Measurements from ENCODE around the gene C12orf56.
A peak's percentile ranks its signal among the peaks of the same experiment; 100 is the strongest.

Gene C12orf56, protein sequence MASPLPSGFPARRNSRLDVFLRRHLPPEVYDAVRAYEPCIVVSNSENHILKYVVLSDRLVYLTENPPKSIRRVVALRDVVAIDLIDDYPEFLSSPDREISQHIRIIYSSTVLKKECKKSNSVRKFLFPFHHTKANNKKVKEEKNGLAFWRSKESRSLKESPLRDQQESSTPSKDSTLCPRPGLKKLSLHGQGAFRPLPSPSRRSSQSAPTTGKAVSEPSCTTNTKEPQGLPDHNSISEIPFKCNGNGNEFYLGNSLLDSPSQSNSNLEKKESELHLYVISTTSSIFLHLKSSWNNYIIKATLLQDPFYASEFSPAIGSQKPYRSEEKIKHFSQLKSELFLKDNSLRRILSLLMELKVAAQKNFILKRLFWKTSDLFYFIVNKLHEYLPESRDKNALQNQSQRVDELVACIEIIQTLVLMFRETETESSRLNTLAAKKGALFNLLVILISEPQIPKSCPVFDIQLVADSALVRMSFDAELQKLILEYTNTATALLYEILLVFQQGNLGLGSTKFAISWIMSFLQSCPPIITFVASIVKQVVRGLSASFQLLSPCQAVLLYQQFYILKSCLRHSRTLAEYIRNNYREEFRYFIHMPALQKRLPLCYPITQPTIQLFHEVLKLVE

DNA sequence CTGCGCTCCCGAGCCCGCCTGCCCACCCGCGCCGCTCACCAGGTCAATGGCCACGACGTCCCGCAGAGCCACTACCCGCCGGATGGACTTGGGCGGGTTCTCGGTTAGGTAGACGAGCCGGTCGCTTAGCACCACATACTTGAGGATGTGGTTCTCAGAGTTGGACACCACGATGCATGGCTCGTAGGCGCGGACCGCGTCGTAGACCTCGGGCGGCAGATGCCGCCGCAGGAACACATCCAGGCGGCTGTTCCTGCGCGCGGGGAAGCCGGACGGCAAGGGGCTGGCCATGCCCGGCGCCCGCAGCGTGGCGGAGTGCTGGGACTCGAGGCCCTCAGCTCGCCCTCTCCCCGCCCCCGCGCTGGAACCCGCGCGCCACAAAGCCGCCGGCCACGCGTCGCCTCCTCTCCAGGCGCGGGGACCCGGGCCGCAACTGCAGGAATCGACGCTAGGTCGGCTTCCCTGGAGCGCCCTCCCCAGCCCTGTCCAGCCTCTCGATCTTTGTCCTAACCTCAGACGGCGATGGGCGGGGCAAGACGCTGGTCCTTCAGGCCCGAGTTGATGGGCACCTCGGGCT lies at the start of gene C12orf56:
TSS of gene C12orf56 (minus strand) at position 484 of the 577 bp plus-strand sequence. CDS start at position 291, 193 bp downstream.
- no peak for DNase-seq

- no peak for DNase-seq
These were observed 49.5 kb upstream of the C12orf56 start for GRCh38 chr12:64440100-64440499.

DNA sequence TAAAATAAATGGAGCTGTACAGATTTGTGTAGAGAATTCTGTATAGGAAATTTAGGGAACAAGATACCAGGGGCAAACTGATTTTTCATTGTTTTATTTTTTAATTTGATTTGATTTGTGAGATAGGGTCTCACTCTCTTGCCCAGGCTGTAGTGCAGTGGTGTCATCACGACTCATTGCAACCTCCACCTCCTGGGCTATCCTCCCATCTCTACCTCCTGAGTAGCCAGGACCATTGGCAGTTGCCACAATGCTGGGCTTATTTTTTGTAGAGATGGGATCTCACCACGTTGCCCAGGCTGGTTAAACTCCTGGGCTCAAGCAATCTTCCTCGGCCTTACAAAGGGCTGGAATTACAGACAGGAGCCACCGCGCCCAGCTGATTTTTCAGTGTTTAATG lies 43.4 kb upstream of the C12orf56 start:
- no peak for DNase-seq

- no peak for DNase-seq
These were observed 41.2 kb upstream of the C12orf56 start for GRCh38 chr12:64431791-64432190.

- DNase-seq, result no peak
These were observed 40.3 kb upstream of the C12orf56 start for GRCh38 chr12:64430886-64431285.

DNA sequence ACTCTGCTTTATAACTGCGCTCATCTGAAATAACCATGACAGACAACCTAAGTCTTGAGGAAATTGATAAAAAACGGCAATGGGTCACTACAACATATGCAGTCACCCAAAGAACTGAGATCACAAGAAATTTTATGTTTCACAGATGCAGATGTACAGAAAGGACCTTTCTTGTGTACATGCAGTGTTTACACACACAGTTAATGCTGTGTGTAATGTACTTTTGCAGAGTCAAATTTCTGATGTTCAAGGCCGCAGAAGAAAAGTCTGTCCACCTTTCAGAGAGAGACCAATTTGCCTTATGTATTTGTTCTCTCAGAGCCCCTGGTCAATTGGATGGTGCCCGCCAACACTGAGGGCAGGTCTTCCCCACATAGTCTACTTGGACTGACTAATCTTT lies 38.4 kb upstream of the C12orf56 start:
- no peak for DNase-seq

GRCh38 chr12:64427988-64428387 lies 37.4 kb upstream of the C12orf56 start:
- no peak for DNase-seq

DNA sequence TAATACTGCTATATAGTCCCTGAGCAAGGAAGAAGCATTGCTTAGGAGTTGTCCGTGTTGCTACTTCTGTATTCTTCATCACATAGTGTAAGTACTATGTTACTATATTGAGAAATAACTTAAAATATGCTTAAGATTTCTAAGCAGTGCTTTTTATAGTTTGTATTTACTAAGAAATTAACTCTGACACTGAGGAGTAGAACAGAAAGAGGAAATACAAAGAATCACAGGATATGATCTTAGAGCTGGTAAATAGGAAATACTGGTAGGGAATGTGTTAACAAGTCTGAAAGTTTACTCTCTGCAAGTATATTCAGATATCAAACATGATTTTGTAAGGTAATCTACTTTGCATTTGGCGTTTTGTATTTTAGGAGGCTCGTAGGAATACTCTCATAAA lies 29.1 kb upstream of the C12orf56 start:
- DNase-seq, result no peak

DNA sequence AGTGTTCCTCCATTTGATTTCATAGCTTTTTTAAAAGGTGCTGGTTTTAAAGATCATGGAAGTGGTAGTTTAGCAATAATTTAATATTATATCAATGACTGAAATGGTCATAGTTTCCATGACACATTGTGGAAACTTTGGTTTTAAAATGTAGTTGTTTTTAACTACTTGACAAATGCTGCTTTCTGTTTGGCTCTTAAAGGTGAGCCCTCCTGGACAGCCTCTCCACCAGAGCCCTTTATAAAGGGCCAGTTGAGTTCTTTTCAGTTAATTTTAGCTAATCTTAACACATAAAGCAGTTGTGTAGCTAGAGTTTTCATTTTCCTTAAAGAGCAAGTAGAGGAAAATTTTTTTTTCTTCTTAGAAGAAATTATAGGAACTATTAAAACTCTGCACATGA lies 27.7 kb upstream of the C12orf56 start:
- DNase-seq, result no peak

DNA sequence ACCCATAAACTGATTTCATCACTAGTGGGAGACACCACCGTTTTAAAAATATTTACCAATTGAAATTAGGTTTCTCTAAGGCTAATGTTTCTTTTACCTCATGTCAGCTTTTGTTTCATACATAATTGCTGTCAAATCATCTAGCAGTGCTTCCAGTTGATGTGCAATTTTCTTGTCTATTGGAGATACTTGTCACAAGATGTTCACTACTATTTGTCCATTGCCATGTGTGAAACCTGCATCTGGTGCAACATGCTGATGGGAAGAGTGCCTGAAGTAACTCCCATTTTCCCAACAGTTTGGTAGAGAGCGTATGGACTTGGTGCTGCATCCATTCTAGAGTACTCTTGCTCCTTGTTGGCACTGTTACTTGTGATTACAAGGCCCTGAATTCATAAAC lies 23.3 kb upstream of the C12orf56 start:
- DNase-seq, result no peak

DNA sequence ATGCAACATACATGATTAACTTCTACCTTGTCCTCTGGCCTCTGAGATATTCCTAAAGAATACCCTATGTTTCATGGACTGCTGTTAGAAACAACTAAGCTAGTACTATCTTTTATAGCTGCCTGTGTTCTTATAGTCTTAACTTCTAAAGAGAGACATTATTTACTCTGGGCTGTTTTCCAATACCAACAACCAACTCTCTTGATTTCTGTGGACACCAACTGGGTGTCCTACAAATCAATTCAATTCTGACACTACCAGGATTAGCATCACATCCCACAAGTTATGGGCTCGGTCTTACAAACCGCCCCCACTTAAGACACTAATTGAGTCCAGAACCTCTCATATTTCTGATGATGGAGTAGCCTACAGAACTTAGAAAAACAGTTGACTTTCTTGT lies 21.9 kb upstream of the C12orf56 start:
- no peak for DNase-seq

GRCh38 chr12:64411427-64411826 lies 20.9 kb upstream of the C12orf56 start:
- DNase-seq, result no peak

- peak; percentile 22 for DNase-seq
These were observed 17.0 kb upstream of the C12orf56 start for GRCh38 chr12:64407342-64408223.

DNA sequence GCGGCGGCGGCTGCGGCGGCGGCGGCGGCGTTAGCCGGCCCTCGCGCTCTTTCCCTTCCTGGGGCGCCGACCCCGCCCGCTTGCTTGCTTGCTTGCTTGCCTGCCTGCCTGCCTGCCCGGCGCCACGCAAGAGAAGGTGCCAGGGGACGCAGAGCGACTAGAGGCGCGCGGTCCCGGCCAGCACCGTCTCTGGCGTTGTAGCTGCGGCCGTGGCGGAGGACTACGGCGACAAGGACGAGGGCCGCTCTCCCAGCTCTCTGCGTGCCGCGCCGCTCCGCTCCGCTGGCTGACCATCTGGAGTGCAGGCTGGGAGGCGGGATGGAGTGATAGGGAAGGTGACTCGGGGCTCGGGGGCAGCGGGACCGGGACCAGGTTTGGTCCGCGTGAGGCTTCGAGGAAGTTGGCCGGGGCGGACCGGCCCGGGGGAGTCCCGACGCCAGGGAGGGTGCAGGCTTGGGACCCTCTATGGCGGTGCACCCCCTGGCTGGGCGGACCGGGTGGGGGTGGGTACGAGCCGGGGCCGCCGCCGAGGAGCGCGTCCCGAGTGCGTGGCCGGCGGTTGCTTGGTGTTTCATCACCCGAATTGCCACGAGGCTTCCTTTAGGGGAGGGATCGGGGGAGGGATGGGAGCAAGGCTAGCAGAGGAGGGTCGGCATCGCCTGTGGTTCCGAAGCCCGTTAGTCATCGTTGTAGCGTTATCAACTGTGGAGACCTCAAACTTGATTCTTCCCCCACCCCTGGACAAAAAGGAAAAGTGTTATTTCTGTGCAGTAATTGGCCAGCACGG lies 14.1 kb upstream of the C12orf56 start:
- peak; percentile 93 for DNase-seq

DNA sequence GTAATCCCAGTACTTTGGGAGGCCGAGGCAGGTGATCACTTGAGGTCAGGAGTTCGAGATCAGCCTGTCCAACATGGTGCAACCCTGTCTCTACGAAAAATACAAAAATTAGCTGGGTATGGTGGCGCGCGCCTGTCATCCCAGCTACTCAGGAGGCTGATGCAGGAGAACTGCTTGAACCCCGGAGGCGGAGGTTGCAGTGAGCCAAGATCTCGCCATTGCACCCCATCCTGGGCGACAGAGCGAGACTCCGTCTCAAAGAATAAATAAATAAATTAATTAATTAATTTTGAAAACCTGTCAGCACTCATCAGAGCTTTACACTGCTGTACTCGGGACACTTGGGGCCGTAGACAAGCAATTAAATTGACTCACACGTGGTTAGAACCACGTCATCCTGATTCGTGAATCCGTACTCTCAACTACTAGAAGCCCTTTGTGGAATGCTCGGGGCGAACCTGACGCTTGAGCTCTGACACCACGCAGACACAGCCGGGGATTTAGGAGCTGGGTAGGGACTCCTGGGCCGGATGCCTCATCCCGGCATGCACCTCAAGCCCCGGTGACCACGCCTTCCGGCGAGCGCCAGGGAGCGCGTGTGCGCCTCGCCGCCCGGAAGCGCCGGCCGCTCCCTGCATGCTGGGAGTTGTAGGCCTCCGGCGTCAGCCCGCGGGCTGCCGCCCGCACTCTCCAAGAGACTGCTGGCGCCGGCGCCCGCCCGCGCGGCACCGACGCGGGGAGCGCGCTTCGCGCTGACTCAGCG lies 13.3 kb upstream of the C12orf56 start, which contains the start of gene XPOT:
TSS of gene XPOT (plus strand) at position 686 of the 763 bp plus-strand sequence. CDS start 5,644 bp downstream, outside the sequence.
- peak; percentile 96 for DNase-seq

DNA sequence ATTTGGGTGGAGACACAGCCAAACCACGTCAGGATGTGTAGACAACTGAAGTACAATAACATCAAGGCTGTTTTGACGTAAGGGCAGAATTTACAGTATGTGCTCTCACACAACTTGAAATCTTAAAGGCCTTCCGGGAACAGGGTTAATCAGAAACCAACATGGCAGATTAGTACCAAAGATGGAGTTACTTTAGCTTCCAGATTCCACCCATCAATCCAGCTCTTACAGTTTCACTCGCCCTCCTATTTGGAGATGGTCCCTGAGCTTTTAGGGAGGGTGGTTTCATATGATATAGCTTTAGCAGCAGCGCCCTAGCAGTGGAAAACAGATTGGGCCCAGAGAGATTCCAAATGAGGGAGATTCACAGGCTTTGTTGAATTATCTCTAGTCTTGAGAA lies 11.6 kb upstream of the C12orf56 start:
- no peak for DNase-seq

GRCh38 chr12:64400041-64400440 lies 9.5 kb upstream of the C12orf56 start:
- peak; percentile 76 for DNase-seq

GRCh38 chr12:64395739-64396138 lies 5.2 kb upstream of the C12orf56 start:
- DNase-seq, result no peak

GRCh38 chr12:64392221-64392620 lies 1.7 kb upstream of the C12orf56 start:
- DNase-seq, result peak; percentile 61

GRCh38 chr12:64389154-64389553 lies 1.4 kb downstream of the C12orf56 start:
- DNase-seq, result no peak

DNA sequence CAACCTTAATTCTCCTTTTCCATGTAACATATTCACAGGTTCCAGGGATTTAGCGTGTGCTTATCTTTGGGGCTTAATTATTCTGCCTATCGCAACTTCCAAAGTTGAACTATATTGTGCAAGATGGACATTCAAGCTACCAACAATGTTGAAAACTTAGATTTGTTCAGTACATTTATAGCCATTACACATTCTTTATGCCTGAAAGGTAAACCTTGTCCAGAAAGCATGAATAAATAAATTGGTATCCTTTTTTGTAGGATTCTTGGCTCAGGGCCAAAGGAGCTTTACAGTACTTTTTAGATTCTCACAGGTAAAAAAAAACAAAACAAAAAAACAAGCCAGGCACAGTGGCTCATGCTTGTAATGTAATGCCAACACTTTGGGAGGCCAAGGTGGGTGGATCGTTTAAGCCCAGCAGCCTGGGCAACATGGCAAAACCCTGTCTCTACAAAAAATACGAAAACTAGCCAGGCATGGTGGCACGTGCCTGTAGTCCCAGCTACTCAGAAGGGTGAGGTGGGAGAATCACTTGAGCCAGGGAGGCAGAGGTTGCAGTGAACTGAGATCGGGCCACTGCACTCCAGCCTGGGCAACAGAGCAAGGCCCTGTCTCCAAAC lies 3.3 kb downstream of the C12orf56 start:
- no peak for DNase-seq
